Measurements from ENCODE around the gene GUCA2A. TPM values are rescaled to one million over a fixed set of nuclear protein-coding genes. Genes with fewer than 3 reads are reported as not detected.

Gene GUCA2A
- total and polyA plus RNA-seq, 2 of the 8 experiments (the other 6 are each of a cell fraction or from before 2014, with no cell fraction given) = not detected

DNA sequence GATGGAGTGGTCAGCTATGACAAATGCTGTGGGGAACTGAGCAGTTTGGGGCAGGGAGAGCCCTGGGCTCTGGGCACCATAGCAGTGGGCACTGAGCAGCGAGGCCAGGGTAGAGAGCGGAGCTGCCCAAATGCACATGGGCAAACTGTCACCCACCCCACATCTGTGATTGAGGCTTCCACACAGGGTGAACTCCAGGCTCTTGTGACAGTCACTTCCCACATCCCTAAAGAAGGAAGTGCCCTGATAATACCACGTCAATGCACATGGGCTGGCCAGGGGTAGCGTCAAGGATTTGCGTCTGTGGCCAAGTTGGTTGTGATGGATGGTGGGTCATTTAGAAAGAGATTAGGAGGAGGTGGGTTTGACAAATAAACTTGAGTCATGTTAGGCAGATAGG, 13.9 kb downstream of the GUCA2A start (continued):
- TF ChIP-seq CHD2 (IDR thresholded peaks at IDR 0.05; ENCODE audit: low read length) = no peak
- no peak for TF ChIP-seq SUZ12 (IDR thresholded peaks at IDR 0.05; ENCODE audit: low read length)

All from H1 (cell line).